SK-N-MC (cell line): ENCODE measurements around the gene IL36A.

Experiments
- DNase-seq: peaks from one replicate; pipeline ENCODE4 v3.0.0-alpha.2; 2011; ENCODE audit warnings: low read depth, low spot score
- H3K27ac ChIP-seq: fragments of 200-600 bp; sonication (generic); 2 replicates; pipeline ENCODE4 v1.5.1; 2016; ENCODE audit warnings: mixed run types
- H3K36me3 ChIP-seq: fragments of 200-600 bp; sonication (generic); 2 replicates; pipeline ENCODE4 v1.6.1; 2017; ENCODE audit warnings: antibody characterized with exemption, low read length, mixed read lengths; ENCODE audit not compliant: insufficient read depth
- H3K4me3 ChIP-seq: fragments of 200-600 bp; sonication (generic); 2 replicates; pipeline ENCODE4 v1.5.1; 2016
- H3K9ac ChIP-seq: fragments of 200-600 bp; sonication (generic); 2 replicates; pipeline ENCODE4 v1.8.0; 2017; ENCODE audit warnings: mixed run types, mixed read lengths; ENCODE audit not compliant: insufficient read length
- H3K9me3 ChIP-seq: fragments of 200-600 bp; sonication (generic); 2 replicates; pipeline ENCODE4 v1.6.1; 2017; ENCODE audit warnings: low read depth, mild to moderate bottlenecking, antibody characterized with exemption, low read length, moderate library complexity, mixed read lengths
- EZH2 ChIP-seq: fragments of 200-600 bp; sonication (generic); IDR thresholded peaks from one replicate; pipeline ENCODE4 v1.6.1; 2017; ENCODE audit warnings: antibody characterized with exemption
- FOXP2 ChIP-seq: optimal IDR thresholded peaks from 2 replicates; pipeline ENCODE3; 2011; ENCODE audit warnings: mild to moderate bottlenecking, moderate library complexity; ENCODE audit not compliant: insufficient read depth; ENCODE audit errors: extremely low read length, control extremely low read depth
- POLR2AphosphoS5 ChIP-seq: IDR thresholded peaks from 2 replicates; pipeline ENCODE4 v1.6.1; 2012; ENCODE audit warnings: mild to moderate bottlenecking, low read depth, low read length, borderline replicate concordance

Gene IL36A

DNA sequence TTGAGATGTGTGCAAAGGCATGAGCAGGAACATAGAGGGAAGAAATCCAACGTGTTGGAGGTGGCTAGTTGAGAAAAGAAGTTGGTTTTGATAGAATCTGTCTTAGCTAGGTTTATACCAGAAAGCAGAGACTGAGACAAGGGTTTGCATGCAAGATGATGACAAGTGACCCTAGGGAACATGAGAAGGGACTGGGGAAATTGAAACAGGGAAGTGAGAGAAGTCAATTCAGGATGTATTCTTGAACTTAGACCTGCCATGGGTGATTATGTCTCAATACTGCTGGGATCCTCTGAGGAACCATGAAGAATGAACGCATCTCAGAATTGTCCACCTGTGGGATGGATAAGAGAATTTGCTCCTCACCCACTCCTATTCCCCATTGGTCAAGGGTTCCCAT, 20.5 kb downstream of the IL36A start:
- Histone ChIP-seq H3K36me3 (no peaks in the 10 kb centered on the region), H3K27ac (no peak overlapping the region), H3K9me3 (no peaks in the 10 kb centered on the region), H3K4me3 (no peak overlapping the region), H3K9ac (no peak overlapping the region)
- TF ChIP-seq EZH2 (no peak), FOXP2 (no peak), POLR2AphosphoS5 (no peak)
- DNase-seq: no peak

DNA sequence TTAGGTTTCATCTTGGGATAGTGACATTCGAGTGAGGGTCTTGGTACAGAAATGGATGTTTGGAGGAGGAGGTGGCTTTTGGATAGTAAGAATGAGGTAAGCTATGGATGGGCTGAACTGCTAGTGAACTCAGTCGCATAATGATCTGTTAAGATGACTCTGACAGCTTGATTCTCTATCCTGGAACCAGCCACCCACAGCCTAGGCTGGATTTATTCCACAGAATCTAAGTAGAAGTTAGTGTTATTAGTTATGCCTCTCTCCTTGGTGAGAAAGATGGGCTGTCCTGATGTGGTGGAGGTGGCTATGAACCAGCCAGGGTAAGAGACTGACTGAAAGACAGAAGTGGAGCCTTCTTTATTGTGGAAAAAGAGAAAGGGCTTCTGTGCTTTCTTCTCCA, 22.4 kb downstream of the IL36A start:
- Histone ChIP-seq H3K9ac (no peak overlapping the region), H3K9me3 (no peaks in the 10 kb centered on the region), H3K27ac (no peak overlapping the region), H3K36me3 (no peaks in the 10 kb centered on the region), H3K4me3 (no peak overlapping the region)
- TF ChIP-seq FOXP2 (no peak), POLR2AphosphoS5 (no peak), EZH2 (no peak)
- no peak for DNase-seq

DNA sequence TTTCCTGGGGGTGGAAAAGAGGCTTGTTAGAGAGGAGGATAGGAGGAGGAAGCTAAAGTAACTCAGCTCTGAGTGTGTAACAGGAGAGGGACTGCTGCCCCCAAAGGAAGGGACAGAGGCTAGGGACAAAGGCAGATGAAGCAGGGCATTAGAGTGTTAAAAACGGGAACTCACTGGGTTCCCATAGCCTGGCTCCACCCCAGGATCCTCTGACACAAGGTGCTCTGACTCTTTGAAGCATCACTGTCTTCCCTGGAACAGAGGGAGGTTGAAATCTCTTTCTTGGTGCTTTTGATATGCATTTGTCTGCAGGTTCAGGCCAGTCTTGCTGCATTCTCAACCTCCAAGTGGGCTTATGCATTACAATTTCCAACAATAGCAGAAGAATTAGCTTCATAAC, 22.9 kb downstream of the IL36A start:
- H3K27ac ChIP-seq: no peak overlapping the region
- no peak for DNase-seq

DNA sequence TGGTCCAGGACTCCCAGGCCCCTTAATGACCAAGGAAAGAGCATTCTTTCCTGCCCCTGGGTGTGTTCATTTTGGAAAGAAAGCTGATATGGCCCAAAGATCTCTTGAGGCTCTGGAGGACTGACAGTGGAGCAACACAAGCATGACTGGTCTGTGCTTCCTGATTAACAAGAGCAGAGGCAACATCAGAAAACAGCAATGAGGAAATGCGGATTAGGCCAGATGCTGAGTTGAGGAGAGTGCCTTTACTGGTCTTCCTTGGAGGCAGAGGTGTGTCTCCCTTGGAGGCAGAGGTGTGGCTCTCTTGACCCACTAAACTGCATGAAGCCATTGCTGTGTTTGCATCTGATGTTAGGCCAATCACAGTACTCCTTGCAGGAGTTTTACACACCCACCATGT, 27.5 kb downstream of the IL36A start:
- TF ChIP-seq POLR2AphosphoS5 (no peak), EZH2 (no peak), FOXP2 (no peak)
- Histone ChIP-seq H3K4me3 (no peak overlapping the region), H3K27ac (no peak overlapping the region), H3K36me3 (no peaks in the 10 kb centered on the region), H3K9ac (no peak overlapping the region), H3K9me3 (no peaks in the 10 kb centered on the region)
- DNase-seq: no peak

More for the DNA sequence above, 22.9 kb downstream of the IL36A start:
- Histone ChIP-seq H3K4me3 (no peak overlapping the region), H3K9ac (no peak overlapping the region), H3K36me3 (no peaks in the 10 kb centered on the region), H3K9me3 (no peaks in the 10 kb centered on the region)
- no peak for TF ChIP-seq EZH2
- TF ChIP-seq POLR2AphosphoS5: no peak
- TF ChIP-seq FOXP2: no peak

DNA sequence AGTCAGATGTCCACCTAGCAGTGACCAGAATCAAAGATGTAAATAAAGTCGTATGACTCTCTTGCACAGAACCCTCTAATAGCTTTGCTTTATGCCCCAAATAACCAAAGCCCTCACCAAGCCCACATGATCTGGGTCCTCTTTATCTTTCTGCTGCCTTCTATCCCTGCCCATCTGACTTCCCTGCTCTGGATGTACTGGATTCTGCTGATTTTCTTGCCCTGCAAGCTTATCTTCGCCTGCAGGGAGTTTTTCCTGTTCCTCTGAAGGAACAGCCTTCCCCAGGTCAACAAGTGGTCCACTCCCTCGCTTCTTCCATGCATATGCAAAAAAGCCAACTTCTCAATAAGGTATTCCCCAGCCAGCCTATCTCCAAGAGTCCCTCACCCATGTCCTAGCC, 28.8 kb downstream of the IL36A start:
- no peak for DNase-seq

DNA sequence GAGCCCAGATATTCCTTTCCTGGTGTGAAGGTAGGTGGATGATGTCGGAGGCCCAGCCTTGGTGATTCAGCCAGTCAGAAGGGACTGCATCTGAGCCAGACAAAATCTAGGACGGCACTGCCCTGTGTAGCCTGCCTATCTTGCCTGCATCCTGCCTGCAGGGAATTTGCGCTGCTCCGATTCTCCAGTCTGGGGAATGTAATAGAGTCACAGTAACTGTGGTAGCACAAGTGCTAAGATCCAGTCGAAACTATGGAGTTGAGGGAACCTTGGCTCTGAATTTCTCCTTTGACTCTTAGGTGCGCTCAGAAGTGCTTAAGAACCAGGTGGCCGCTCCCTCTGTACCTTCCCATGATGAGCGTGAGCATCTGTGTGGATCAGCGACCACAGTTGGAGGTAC, 31.5 kb downstream of the IL36A start:
- no peak overlapping the region for H3K4me3 ChIP-seq
- no peaks in the 10 kb centered on the region for H3K36me3 ChIP-seq
- no peak overlapping the region for H3K9ac ChIP-seq
- TF ChIP-seq POLR2AphosphoS5 (no peak), FOXP2 (no peak), EZH2 (no peak)
- no peak overlapping the region for H3K27ac ChIP-seq
- DNase-seq: no peak
- no peaks in the 10 kb centered on the region for H3K9me3 ChIP-seq

More for the DNA sequence above, 28.8 kb downstream of the IL36A start:
- H3K4me3 ChIP-seq: no peak overlapping the region
- no peaks in the 10 kb centered on the region for H3K9me3 ChIP-seq
- H3K36me3 ChIP-seq: no peaks in the 10 kb centered on the region
- H3K27ac ChIP-seq: no peak overlapping the region
- no peak overlapping the region for H3K9ac ChIP-seq
- no peak for TF ChIP-seq EZH2
- TF ChIP-seq POLR2AphosphoS5: no peak
- TF ChIP-seq FOXP2: no peak

DNA sequence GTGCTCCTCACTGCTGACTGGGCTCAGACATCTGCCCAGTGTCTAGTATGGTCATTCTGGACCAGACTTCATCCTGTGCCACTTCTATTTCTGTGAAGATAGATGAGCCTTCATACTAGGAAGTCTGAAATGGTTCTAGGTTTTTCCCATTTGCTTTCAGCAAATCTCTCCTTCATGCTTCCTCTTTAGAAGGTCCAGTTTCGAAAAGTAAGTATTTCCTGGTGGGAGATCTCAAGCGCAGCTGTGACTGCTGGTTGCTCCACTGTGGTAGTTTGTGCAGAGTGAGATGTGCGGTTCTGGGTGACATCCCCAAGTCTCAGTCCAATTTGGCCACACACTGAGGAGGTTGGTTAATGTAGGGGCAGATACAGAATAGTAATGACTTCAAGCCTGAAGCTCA, 33.0 kb downstream of the IL36A start:
- TF ChIP-seq FOXP2 (no peak), POLR2AphosphoS5 (no peak), EZH2 (no peak)
- no peak for DNase-seq
- H3K27ac ChIP-seq: no peak overlapping the region
- H3K36me3 ChIP-seq: no peaks in the 10 kb centered on the region
- no peak overlapping the region for H3K9ac ChIP-seq
- H3K9me3 ChIP-seq: no peaks in the 10 kb centered on the region
- H3K4me3 ChIP-seq: no peak overlapping the region

DNA sequence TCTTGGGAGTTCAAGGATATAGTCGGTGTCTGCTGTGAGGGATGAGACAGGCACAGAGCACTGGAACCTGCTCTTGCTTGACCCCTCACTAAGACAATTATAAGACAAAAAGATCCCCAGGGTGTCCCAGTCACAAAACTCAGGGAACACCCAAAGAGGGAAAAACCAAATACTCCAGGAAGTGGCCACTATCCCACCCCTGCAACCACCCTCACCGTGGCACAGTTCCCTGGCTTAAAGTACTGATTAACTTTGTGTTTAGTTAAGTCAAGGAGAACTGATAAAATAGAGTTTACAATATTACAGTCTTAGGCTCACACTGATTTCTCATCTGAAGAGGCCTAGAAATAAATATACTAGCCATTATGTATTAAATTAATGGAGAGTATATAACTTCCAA, 33.9 kb downstream of the IL36A start:
- Histone ChIP-seq H3K9me3 (no peaks in the 10 kb centered on the region), H3K36me3 (no peaks in the 10 kb centered on the region), H3K9ac (no peak overlapping the region), H3K27ac (no peak overlapping the region), H3K4me3 (no peak overlapping the region)
- no peak for DNase-seq
- TF ChIP-seq POLR2AphosphoS5: no peak
- no peak for TF ChIP-seq FOXP2
- TF ChIP-seq EZH2: no peak

DNA sequence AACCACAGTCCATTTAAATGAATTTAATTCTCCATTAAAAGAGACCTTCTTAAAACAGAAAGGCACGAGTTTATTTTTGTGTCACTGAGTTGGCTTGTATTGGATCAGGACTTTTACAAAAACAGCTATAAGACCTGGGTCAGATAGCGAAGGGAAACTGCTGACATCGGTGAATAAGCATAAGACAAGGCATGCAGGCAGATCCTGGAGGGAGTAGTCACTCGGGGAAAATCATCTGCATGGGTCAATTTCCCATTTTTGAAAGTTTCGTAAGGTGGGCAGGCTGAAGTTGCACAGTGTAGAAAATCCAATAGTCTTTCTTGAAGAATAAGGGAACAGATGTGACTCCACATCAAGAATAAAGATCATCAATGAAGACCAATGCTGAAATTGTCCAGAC, 34.5 kb downstream of the IL36A start:
- no peak overlapping the region for H3K27ac ChIP-seq
- no peaks in the 10 kb centered on the region for H3K36me3 ChIP-seq
- H3K4me3 ChIP-seq: no peak overlapping the region
- TF ChIP-seq EZH2 (no peak), FOXP2 (no peak), POLR2AphosphoS5 (no peak)
- DNase-seq: no peak
- H3K9me3 ChIP-seq: no peaks in the 10 kb centered on the region
- no peak overlapping the region for H3K9ac ChIP-seq
